ENCODE data around the gene CLSTN2.

- no peak for TF ChIP-seq POLR2A (IDR thresholded peaks at IDR 0.05)
- TF ChIP-seq CTCF (IDR thresholded peaks at IDR 0.05) = no peak
Measured at GRCh38 chr3:140187028-140187427, 252.0 kb downstream of the CLSTN2 start.
